ENCODE measurements around the gene NTN5.

- TF ChIP-seq CTCF (IDR thresholded peaks at IDR 0.05): no peak
- TF ChIP-seq POLR2A (IDR thresholded peaks at IDR 0.05): no peak
- TF ChIP-seq POLR2AphosphoS5 (IDR thresholded peaks at IDR 0.05): no peak
- TF ChIP-seq EP300 (IDR thresholded peaks at IDR 0.05): no peak
Observed at GRCh38 chr19:48613852-48614435, 58.9 kb downstream of the NTN5 start.

All from upper lobe of left lung (tissue), 4 donors.